Right atrium auricular region (tissue), 2 donors: ENCODE measurements around the gene CARD11. TPM values are rescaled to one million over a fixed set of nuclear protein-coding genes. Genes with fewer than 3 reads are reported as not detected.

ENCODE experiments used
- DNase-seq: peaks from one replicate; pipeline ENCODE4 v3.0.0-alpha.2; 2019; ENCODE audit warnings: low spot score
- H3K27ac ChIP-seq, 2 donors: fragments of 200-600 bp; sonication (generic); 1 replicate in 1 of 2; 2 replicates in 1 of 2; pipeline ENCODE4 v1.5.1; 2016 to 2019
- H3K27me3 ChIP-seq, 2 donors: fragments of 200-600 bp; sonication (generic); one replicate each; pipeline versions ENCODE4 v1.5.1 to v1.6.0; 2017 to 2019
- H3K36me3 ChIP-seq: fragments of 200-600 bp; sonication (generic); one replicate; pipeline ENCODE4 v1.5.1; 2016
- H3K4me1 ChIP-seq, 2 donors: fragments of 200-600 bp; sonication (generic); one replicate each; pipeline versions ENCODE4 v1.5.1 to v1.6.0; 2017 to 2019
- H3K4me3 ChIP-seq, 2 donors: fragments of 200-600 bp; sonication (generic); 1 replicate in 1 of 2; 2 replicates in 1 of 2; pipeline ENCODE4 v1.5.1; 2017 to 2019; ENCODE audit warnings: mild to moderate bottlenecking in 1 of 2, moderate library complexity in 1 of 2
- H3K9me3 ChIP-seq, 2 donors: fragments of 200-600 bp; sonication (generic); one replicate each; pipeline ENCODE4 v1.5.1; 2019
- total RNA-seq, 2 donors: library from RNA; depleted of rRNA; stranded (reverse); fragments of >200 nt; gene quantifications; one replicate each; pipeline ENCODE4 v1.1.0, GENCODE V29; 2016
- TF ChIP-seq, protein P1 (sequence below), 2 donors: fragments of 200-600 bp; sonication (generic); IDR thresholded peaks; one replicate each; pipeline ENCODE4 v1.5.1; 2019; ENCODE audit warnings: antibody characterized with exemption in 2 of 2

Gene CARD11
- total RNA-seq, 2 donors from 2014 or later = 0.22 to 0.55 TPM

DNA sequence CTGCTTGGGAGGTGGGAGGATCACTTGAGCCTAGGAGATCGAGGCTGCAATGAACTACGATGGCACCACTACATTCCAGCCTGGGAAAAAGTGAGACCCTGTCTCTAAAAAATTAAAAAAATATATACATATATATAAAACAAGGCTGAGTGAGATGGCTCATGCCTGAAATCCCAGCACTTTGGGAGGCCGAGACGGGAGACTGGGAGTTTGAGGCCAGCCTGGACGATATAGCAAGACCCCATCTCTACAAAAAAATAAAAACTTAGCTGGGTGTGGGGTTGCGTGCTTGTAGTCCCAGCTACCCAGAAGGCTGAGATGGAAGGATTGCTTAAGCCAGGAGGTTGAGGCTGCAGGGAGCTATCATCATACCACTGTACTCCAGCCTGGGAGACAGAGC lies 87.6 kb downstream of the CARD11 start:
- no peaks in the 10 kb centered on the region for H3K36me3 ChIP-seq
- no peaks in the 10 kb centered on the region for H3K27me3 ChIP-seq
- H3K9me3 ChIP-seq = no peaks in the 10 kb centered on the region
- no peak for DNase-seq
- no peak overlapping the region for H3K27ac ChIP-seq
- no peak overlapping the region for H3K4me3 ChIP-seq
- TF ChIP-seq, protein P1, sequence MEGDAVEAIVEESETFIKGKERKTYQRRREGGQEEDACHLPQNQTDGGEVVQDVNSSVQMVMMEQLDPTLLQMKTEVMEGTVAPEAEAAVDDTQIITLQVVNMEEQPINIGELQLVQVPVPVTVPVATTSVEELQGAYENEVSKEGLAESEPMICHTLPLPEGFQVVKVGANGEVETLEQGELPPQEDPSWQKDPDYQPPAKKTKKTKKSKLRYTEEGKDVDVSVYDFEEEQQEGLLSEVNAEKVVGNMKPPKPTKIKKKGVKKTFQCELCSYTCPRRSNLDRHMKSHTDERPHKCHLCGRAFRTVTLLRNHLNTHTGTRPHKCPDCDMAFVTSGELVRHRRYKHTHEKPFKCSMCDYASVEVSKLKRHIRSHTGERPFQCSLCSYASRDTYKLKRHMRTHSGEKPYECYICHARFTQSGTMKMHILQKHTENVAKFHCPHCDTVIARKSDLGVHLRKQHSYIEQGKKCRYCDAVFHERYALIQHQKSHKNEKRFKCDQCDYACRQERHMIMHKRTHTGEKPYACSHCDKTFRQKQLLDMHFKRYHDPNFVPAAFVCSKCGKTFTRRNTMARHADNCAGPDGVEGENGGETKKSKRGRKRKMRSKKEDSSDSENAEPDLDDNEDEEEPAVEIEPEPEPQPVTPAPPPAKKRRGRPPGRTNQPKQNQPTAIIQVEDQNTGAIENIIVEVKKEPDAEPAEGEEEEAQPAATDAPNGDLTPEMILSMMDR (IDR thresholded peaks at IDR 0.05) = no peak
- H3K4me1 ChIP-seq = no peaks in the 10 kb centered on the region

DNA sequence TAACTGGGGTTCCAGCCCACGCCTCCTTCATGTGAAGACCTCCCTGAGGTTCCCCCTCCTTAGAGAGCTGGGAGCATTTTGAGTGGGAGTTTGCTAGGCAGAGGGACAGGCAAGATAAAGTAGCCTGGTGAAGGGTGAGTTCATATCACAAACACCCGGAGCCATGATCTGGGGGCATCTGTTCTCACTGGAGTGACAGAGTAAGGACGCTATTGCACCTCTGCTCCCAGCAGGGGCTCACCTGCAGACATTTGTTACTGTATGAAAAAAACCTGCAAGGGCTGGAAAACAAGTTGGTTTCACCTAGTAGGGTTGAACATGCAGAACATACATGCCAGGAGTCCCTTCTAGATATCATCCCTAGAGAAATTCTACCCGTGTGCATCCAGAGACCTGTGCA lies 88.4 kb downstream of the CARD11 start:
- H3K27me3 ChIP-seq = no peaks in the 10 kb centered on the region
- no peak for DNase-seq
- no peak overlapping the region for H3K27ac ChIP-seq
- H3K36me3 ChIP-seq = no peaks in the 10 kb centered on the region
- TF ChIP-seq, protein P1 (IDR thresholded peaks at IDR 0.05) = no peak
- H3K9me3 ChIP-seq = no peaks in the 10 kb centered on the region
- no peaks in the 10 kb centered on the region for H3K4me1 ChIP-seq
- no peak overlapping the region for H3K4me3 ChIP-seq

DNA sequence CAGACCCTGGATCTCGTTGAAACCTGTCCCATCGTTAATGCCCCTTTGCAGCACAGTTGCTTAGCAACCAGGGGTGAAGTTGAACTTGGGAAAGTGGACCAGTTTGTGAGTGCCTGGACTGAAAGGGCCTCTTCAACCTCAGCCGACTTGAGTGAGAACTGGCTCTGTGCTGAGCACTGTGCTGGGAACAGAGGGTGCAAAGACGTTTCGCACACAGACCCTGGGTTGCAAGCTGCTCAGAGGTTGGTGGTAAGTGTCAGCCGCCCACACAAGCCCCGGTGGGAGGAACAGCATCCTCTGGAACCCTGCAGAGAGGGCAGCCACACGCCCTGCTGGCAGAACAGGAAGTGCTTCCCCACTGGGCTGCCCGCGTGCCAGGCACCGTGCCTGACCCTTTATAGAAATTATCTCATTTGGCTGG lies 89.2 kb downstream of the CARD11 start:
- H3K27me3 ChIP-seq = no peaks in the 10 kb centered on the region
- peaks cover 0 to 4% of the 10 kb centered on the region in 2 donors for H3K9me3 ChIP-seq
- H3K4me1 ChIP-seq = no peaks in the 10 kb centered on the region
- no peaks in the 10 kb centered on the region for H3K36me3 ChIP-seq
- no peak overlapping the region for H3K27ac ChIP-seq
- H3K4me3 ChIP-seq = no peak overlapping the region
- TF ChIP-seq, protein P1 (IDR thresholded peaks at IDR 0.05) = no peak
- DNase-seq = no peak

DNA sequence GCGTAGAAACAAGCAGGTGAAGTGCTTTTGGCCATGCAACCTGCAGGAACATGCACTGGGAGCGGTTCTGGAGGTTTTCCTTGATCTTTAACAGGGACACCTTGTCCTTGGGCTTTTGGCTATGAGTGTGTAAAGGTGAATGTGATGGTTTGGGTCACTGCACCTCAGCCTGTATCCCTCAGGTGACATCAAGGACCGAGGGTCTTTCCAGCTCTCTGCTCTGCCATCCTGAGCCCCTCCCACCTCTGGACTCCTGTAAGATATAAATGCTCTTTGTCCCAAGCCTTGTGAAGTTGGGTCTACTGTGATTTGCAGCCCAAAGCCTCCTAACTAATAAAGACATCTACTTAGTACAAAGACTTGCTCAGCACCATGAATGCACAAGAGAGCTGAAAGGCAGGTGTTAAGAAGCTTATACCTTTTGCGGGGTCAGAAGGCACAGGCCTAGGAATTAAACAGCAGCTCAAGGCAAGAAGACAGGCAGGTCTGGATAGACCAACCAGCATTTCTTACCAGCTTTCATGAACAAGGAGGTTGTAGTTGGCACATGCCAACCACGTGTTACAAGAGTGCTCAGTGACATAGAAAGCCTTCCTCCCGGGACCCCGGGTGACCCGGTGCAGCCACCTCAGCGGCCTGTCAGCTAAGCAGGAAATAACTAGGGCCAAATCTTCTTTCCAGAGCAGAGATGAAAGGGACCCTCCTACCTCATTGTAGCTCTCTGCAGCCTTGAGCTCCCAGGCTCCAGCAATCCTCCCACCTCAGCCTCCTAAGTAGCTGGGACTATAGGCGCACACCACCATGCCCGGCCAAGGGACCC lies 89.9 kb downstream of the CARD11 start:
- DNase-seq = no peak
- H3K9me3 ChIP-seq = peaks cover 0 to 10% of the 10 kb centered on the region in 2 donors
- no peaks in the 10 kb centered on the region for H3K4me1 ChIP-seq
- H3K36me3 ChIP-seq = no peaks in the 10 kb centered on the region
- no peak overlapping the region for H3K4me3 ChIP-seq
- no peaks in the 10 kb centered on the region for H3K27me3 ChIP-seq
- TF ChIP-seq, protein P1 (IDR thresholded peaks at IDR 0.05) = no peak
- no peak overlapping the region for H3K27ac ChIP-seq

DNA sequence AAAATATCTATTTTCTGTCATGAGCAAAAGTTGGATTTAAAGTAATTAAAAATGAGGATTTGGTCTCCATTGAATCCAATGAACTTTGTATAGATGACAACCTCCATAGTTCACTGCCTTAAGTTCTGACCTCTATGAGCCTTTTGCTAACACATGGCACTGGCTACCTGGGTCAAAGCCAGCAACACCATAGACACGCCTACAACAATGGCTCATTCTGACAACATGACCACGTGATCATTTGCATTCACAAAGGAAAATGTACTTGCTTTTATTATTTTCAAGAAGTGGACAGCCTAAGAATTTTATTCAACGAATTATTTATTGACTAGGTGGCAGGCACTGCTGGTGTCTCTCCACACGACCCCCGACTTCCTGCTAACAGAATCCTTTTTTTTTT lies 90.6 kb downstream of the CARD11 start:
- H3K4me3 ChIP-seq = no peak overlapping the region
- no peak overlapping the region for H3K27ac ChIP-seq
- TF ChIP-seq, protein P1 (IDR thresholded peaks at IDR 0.05) = no peak
- H3K4me1 ChIP-seq = no peaks in the 10 kb centered on the region
- peaks cover 0 to 11% of the 10 kb centered on the region in 2 donors for H3K9me3 ChIP-seq
- DNase-seq = no peak
- no peaks in the 10 kb centered on the region for H3K36me3 ChIP-seq
- no peaks in the 10 kb centered on the region for H3K27me3 ChIP-seq

DNA sequence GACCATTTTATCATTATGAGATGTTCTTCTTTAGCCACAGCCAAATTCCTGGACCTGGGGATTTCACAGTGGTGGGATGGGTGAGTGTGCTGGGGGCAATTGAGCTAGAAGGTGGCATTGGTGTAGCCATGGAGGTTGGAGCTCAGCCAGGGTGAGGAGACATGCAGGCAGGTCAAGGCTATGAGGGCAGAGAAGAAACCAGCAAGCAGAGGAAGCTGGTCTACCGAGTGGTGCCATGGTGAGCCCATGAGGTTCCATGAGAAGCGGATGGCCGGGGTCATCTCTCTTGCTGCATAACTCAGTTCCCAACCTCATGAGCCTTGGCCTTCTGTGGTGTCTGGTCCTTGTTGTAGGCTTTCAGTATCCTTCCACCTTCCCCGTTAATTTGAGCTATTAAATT lies 91.4 kb downstream of the CARD11 start:
- TF ChIP-seq, protein P1 (IDR thresholded peaks at IDR 0.05) = no peak
- peaks cover 0 to 11% of the 10 kb centered on the region in 2 donors for H3K9me3 ChIP-seq
- DNase-seq = no peak

More for the DNA sequence above, 91.4 kb downstream of the CARD11 start:
- Histone ChIP-seq H3K27me3 (no peaks in the 10 kb centered on the region), H3K27ac (no peak overlapping the region), H3K4me1 (no peaks in the 10 kb centered on the region), H3K36me3 (no peaks in the 10 kb centered on the region), H3K4me3 (no peak overlapping the region)
